HepG2 (cell line): Measurements from ENCODE around the gene ASIC3. TPM values are rescaled to one million over a fixed set of nuclear protein-coding genes. Genes with fewer than 3 reads are reported as not detected.
A peak's percentile ranks its signal among the peaks of the same experiment; 100 is the strongest.

Source experiments
- AGO1 ChIP-seq: fragments of 200-400 bp; formaldehyde crosslinking; IDR thresholded peaks from 2 replicates; pipeline ENCODE4 v1.6.1; 2017; ENCODE audit warnings: mild to moderate bottlenecking, low read depth, low read length, moderate library complexity; ENCODE audit not compliant: poor library complexity, severe bottlenecking
- ARNTL ChIP-seq: sonication (generic); formaldehyde crosslinking; IDR thresholded peaks from 2 replicates; pipeline ENCODE4 v1.4.0; 2020; ENCODE audit warnings: mild to moderate bottlenecking, missing genetic modification reagents
- CC2D1A ChIP-seq: sonication (generic); formaldehyde crosslinking; IDR thresholded peaks from 2 replicates; pipeline ENCODE4 v1.8.1; 2023; ENCODE audit warnings: mild to moderate bottlenecking, missing genetic modification reagents
- DMAP1 ChIP-seq: IDR thresholded peaks from 2 replicates; pipeline ENCODE4 v1.6.1; 2016
- FOXP1 ChIP-seq, 2 experiments: fragments of 450-650 bp in 1 of 2; IDR thresholded peaks; 2 replicates each; pipeline ENCODE4 v1.6.1; 2017 to 2018; ENCODE audit warnings: antibody characterized with exemption in 1 of 2
- GABPB1 ChIP-seq: IDR thresholded peaks from 2 replicates; pipeline ENCODE4 v1.6.1; 2016; ENCODE audit warnings: mild to moderate bottlenecking, missing genetic modification reagents, moderate library complexity, missing compliant biosample characterization
- KMT2A ChIP-seq: sonication (generic); formaldehyde crosslinking; IDR thresholded peaks from 2 replicates; pipeline ENCODE4 v1.4.0; 2020; ENCODE audit warnings: missing genetic modification reagents
- NR1H2 ChIP-seq: sonication (generic); formaldehyde crosslinking; IDR thresholded peaks from 2 replicates; pipeline ENCODE4 v1.8.1; 2022; ENCODE audit warnings: low read depth, missing genetic modification reagents, borderline replicate concordance
- PPARG ChIP-seq: conservative IDR thresholded peaks from 2 replicates; pipeline ENCODE4 v1.6.1; 2016; ENCODE audit warnings: missing biosample characterization, missing genetic modification reagents
- ZFP36 ChIP-seq: fragments of 150-350 bp; IDR thresholded peaks from 2 replicates; pipeline ENCODE4 v1.6.1; 2018; ENCODE audit warnings: borderline replicate concordance, low read length, low read depth; ENCODE audit not compliant: partially characterized antibody
- ZNF34 ChIP-seq: sonication (generic); formaldehyde crosslinking; IDR thresholded peaks from 2 replicates; pipeline ENCODE4 v1.4.0; 2020; ENCODE audit warnings: mild to moderate bottlenecking, missing genetic modification reagents, borderline replicate concordance
- ZNF557 ChIP-seq: sonication (generic); formaldehyde crosslinking; IDR thresholded peaks from 2 replicates; pipeline ENCODE4 v1.4.0; 2020; ENCODE audit warnings: missing genetic modification reagents
- ZNF772 ChIP-seq: sonication (generic); formaldehyde crosslinking; IDR thresholded peaks from 2 replicates; pipeline ENCODE4 v1.5.0; 2020; ENCODE audit warnings: mild to moderate bottlenecking, missing genetic modification reagents
- ZNF83 ChIP-seq: sonication (generic); formaldehyde crosslinking; IDR thresholded peaks from 2 replicates; pipeline ENCODE4 v1.4.0; 2020; ENCODE audit warnings: missing genetic modification reagents, mild to moderate bottlenecking, borderline replicate concordance
- polyA plus RNA-seq, 8 experiments: library from polyadenylated mRNA; depleted of rRNA in 3 of 8; stranded (reverse) in 7 of 8; unstranded in 1 of 8; fragments of >200 nt; fragmentation: Illumina TruSeq in 4 of 8; extraction: Trizol in 4 of 8; gene quantifications; 2 replicates each; pipeline versions ENCODE4 v1.2.1 to v1.2.3, GENCODE V29; 2011 to 2016; ENCODE audit warnings: low read depth in 4 of 8, missing spikeins in 1 of 8, mixed read lengths in 1 of 8; ENCODE audit not compliant: insufficient read depth in 1 of 8
- total RNA-seq, 5 experiments: library from RNA; depleted of rRNA; stranded (reverse); fragments of >200 nt; fragmentation: Illumina TruSeq; extraction: Trizol; gene quantifications; 2 replicates each; pipeline ENCODE4 v1.2.3, GENCODE V29; 2016; ENCODE audit warnings: low read depth in 1 of 5
- TF ChIP-seq, protein P1 (sequence below), 2 experiments: sonication (generic) in 1 of 2; formaldehyde crosslinking in 1 of 2; IDR thresholded peaks; 2 replicates each; pipeline versions ENCODE4 v1.4.0 to v1.6.1; 2016 to 2020; ENCODE audit warnings: borderline replicate concordance in 1 of 2, low read depth in 1 of 2, mild to moderate bottlenecking in 1 of 2, missing genetic modification reagents in 1 of 2
- TF ChIP-seq, protein P2 (sequence below): sonication (generic); formaldehyde crosslinking; IDR thresholded peaks from 2 replicates; pipeline ENCODE4 v1.4.0; 2020; ENCODE audit warnings: missing genetic modification reagents, borderline replicate concordance
- TF ChIP-seq, protein P3 (sequence below): sonication (generic); formaldehyde crosslinking; IDR thresholded peaks from 2 replicates; pipeline ENCODE4 v1.5.0; 2020; ENCODE audit warnings: mild to moderate bottlenecking, missing genetic modification reagents
- TF ChIP-seq, protein P4 (sequence below): sonication (generic); formaldehyde crosslinking; IDR thresholded peaks from 2 replicates; pipeline ENCODE4 v1.8.0; 2022; ENCODE audit warnings: low read depth, missing genetic modification reagents

Gene ASIC3
- total and polyA plus RNA-seq, 2 of the 13 experiments (the other 11 are each of a cell fraction or from before 2014, with no cell fraction given) = 0.51 TPM; not detected in 1

DNA sequence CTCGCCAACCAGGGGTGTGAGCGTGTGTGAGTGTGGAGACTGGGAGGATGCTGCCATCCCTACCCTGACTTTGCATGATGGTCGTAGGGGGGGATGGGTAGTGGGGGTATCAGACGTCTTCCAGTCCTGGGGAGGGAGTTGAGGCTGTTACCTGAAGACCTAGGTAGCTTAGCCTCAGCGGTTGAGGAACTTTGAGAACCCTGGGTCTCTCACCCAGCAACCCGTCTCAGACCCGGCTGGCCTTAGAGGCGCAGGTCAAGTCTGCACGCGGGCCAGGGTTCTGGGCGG, 13.7 kb downstream of the ASIC3 start (continued):
- TF ChIP-seq ZNF557 (CRISPR knock-in tag) (no peak), ZNF772 (no peak), PPARG (no peak), KMT2A (CRISPR knock-in tag) (no peak), AGO1 (peak; percentile 14), ZFP36 (no peak), GABPB1 (CRISPR knock-in tag) (no peak), ZNF34 (CRISPR knock-in tag) (no peak), CC2D1A (CRISPR knock-in tag) (no peak), DMAP1 (no peak), ZNF83 (CRISPR knock-in tag) (no peak), NR1H2 (CRISPR knock-in tag) (no peak), FOXP1 (IDR thresholded peaks at IDR 0.05) (no peak), FOXP1 (CRISPR knock-in tag; IDR thresholded peaks at IDR 0.05) (no peak), ARNTL (CRISPR knock-in tag) (no peak)
- TF ChIP-seq, protein P1, sequence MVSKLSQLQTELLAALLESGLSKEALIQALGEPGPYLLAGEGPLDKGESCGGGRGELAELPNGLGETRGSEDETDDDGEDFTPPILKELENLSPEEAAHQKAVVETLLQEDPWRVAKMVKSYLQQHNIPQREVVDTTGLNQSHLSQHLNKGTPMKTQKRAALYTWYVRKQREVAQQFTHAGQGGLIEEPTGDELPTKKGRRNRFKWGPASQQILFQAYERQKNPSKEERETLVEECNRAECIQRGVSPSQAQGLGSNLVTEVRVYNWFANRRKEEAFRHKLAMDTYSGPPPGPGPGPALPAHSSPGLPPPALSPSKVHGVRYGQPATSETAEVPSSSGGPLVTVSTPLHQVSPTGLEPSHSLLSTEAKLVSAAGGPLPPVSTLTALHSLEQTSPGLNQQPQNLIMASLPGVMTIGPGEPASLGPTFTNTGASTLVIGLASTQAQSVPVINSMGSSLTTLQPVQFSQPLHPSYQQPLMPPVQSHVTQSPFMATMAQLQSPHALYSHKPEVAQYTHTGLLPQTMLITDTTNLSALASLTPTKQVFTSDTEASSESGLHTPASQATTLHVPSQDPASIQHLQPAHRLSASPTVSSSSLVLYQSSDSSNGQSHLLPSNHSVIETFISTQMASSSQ (IDR thresholded peaks at IDR 0.05; ENCODE audit: low read depth) = no peak
- TF ChIP-seq, protein P1 (CRISPR knock-in tag; IDR thresholded peaks at IDR 0.05; ENCODE audit: borderline replicate concordance) = no peak
- TF ChIP-seq, protein P2, sequence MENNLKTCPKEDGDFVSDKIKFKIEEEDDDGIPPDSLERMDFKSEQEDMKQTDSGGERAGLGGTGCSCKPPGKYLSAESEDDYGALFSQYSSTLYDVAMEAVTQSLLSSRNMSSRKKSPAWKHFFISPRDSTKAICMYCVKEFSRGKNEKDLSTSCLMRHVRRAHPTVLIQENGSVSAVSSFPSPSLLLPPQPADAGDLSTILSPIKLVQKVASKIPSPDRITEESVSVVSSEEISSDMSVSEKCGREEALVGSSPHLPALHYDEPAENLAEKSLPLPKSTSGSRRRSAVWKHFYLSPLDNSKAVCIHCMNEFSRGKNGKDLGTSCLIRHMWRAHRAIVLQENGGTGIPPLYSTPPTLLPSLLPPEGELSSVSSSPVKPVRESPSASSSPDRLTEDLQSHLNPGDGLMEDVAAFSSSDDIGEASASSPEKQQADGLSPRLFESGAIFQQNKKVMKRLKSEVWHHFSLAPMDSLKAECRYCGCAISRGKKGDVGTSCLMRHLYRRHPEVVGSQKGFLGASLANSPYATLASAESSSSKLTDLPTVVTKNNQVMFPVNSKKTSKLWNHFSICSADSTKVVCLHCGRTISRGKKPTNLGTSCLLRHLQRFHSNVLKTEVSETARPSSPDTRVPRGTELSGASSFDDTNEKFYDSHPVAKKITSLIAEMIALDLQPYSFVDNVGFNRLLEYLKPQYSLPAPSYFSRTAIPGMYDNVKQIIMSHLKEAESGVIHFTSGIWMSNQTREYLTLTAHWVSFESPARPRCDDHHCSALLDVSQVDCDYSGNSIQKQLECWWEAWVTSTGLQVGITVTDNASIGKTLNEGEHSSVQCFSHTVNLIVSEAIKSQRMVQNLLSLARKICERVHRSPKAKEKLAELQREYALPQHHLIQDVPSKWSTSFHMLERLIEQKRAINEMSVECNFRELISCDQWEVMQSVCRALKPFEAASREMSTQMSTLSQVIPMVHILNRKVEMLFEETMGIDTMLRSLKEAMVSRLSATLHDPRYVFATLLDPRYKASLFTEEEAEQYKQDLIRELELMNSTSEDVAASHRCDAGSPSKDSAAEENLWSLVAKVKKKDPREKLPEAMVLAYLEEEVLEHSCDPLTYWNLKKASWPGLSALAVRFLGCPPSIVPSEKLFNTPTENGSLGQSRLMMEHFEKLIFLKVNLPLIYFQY (CRISPR knock-in tag) = no peak
- TF ChIP-seq, protein P3, sequence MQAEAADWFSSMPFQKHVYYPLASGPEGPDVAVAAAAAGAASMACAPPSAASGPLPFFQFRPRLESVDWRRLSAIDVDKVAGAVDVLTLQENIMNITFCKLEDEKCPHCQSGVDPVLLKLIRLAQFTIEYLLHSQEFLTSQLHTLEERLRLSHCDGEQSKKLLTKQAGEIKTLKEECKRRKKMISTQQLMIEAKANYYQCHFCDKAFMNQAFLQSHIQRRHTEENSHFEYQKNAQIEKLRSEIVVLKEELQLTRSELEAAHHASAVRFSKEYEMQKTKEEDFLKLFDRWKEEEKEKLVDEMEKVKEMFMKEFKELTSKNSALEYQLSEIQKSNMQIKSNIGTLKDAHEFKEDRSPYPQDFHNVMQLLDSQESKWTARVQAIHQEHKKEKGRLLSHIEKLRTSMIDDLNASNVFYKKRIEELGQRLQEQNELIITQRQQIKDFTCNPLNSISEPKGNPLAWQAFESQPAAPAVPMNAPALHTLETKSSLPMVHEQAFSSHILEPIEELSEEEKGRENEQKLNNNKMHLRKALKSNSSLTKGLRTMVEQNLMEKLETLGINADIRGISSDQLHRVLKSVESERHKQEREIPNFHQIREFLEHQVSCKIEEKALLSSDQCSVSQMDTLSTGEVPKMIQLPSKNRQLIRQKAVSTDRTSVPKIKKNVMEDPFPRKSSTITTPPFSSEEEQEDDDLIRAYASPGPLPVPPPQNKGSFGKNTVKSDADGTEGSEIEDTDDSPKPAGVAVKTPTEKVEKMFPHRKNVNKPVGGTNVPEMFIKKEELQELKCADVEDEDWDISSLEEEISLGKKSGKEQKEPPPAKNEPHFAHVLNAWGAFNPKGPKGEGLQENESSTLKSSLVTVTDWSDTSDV (CRISPR knock-in tag) = no peak
- TF ChIP-seq, protein P4, sequence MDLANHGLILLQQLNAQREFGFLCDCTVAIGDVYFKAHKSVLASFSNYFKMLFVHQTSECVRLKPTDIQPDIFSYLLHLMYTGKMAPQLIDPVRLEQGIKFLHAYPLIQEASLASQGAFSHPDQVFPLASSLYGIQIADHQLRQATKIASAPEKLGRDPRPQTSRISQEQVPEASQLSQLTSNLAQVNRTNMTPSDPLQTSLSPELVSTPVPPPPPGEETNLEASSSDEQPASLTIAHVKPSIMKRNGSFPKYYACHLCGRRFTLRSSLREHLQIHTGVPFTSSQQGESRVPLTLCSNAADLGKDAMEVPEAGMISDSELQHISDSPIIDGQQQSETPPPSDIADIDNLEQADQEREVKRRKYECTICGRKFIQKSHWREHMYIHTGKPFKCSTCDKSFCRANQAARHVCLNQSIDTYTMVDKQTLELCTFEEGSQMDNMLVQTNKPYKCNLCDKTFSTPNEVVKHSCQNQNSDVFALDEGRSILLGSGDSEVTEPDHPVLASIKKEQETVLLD (CRISPR knock-in tag) = no peak
